ENCODE measurements around the gene FBXW7.
"Not testable (repeated sequence)": the region's sequence is repeated elsewhere in the genome, so short reads cannot be mapped to it uniquely, and the experiment has no call there.

The FBXW7 gene

GRCh38 chr4:152535903-152536544, at the start of gene FBXW7:
TSS of gene FBXW7 (minus strand) at chr4:152536092. CDS start at chr4:152411803, 124,289 bp downstream.
- peak; percentile 87 for DNase-seq

GRCh38 chr4:152585023-152585441, 49.1 kb upstream of the FBXW7 start:
- DNase-seq: no peak

- DNase-seq: no peak
Measured at GRCh38 chr4:152581536-152582160, 45.8 kb upstream of the FBXW7 start.

- DNase-seq: no peak
Measured at GRCh38 chr4:152579916-152580315, 44.0 kb upstream of the FBXW7 start.

DNA sequence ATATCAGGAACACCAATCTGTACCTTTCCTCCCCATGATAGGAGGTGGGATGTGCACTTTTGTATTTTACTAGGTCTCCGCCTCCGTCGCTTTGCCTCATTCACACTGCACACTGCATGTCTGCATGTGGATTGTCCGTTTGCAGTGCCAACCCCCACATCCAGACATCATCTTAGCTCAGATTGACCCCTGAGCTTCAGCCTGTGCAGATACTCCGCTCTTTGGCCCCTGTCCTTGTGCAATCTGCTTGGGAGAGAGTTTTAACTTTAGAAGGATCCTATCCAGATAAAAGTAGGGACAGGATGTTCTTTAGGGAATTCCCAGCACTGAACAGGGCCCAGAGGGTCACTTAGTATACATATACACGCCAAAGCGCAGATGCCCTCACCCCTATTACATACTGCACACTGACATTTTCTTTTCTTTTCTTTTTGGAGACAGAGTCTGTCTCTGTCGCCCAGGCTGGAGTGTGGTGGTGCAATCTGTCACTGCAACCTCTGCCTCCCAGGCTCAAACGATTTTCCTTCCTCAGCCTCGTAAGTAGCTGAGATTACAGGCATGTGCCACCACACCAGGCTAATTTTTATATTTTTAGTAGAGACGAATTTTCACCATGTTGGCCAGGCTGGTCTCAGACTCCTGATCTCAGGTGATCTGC, 43.3 kb upstream of the FBXW7 start:
- no peak for DNase-seq

DNA sequence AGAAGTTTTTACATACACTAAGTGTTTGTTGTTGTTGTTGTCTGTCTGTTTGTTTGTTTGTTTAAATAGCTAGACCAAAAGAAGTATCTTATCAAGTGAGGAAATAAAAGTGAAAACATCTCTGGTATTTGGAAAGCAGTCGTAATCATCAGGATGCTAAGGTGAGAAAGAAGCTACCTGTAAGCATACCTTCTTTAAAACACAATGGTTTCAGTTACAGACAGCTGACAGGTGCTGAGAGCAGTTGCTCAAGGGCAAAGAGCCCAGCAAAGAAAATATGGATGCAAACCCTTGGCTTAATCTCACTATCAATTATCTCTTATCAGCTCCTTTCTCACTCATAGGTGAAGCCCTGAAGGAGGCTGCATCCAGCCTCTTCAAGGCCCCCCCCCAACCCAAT, 42.8 kb upstream of the FBXW7 start:
- DNase-seq: no peak

- DNase-seq: peak; percentile 15
Measured at GRCh38 chr4:152577708-152578396, 42.0 kb upstream of the FBXW7 start.

GRCh38 chr4:152575533-152575932, 39.6 kb upstream of the FBXW7 start:
- DNase-seq: no peak

GRCh38 chr4:152573861-152574260, 38.0 kb upstream of the FBXW7 start:
- no peak for DNase-seq

GRCh38 chr4:152572417-152573086, 36.7 kb upstream of the FBXW7 start:
- DNase-seq: no peak

GRCh38 chr4:152571770-152572169, 35.9 kb upstream of the FBXW7 start:
- no peak for DNase-seq

DNA sequence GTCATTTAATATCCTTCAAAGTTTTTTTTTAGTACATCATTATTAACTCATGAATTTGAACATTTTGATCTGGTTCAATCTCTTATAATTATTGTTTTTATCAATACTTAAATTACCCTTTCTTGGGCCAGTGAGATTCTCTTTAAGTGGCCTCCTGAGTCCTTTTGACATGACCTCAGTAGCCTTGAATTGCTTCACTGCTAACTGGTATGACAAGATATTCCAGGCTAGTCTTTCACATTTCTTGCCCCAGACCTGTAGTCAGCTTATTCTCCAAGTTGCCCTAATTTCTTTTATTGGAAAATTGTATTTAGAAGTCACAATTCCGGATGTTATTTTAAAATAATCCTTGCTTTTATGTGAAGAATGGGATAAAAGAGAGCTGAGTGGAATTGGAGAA, 35.4 kb upstream of the FBXW7 start:
- no peak for DNase-seq

- DNase-seq: no peak
Measured at GRCh38 chr4:152565333-152565732, 29.4 kb upstream of the FBXW7 start.

DNA sequence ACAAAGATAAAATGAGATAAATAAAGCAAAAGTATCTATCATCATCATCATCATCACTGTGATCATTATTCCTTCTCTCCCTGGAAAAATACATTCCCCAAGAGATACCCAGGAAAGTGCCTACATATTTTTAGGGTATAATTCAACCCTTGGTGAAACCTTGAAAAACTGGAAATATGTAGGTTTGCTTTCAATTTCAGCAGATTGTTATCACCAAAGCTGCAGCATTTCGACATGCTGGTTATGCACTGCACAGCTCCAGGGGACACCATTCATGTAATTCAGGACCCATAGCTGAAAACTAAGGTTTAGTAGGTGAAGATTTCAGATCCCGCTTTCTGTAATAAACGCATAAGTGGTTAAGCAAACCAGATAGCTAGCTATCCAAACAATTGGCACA, 28.4 kb upstream of the FBXW7 start:
- DNase-seq: no peak

DNA sequence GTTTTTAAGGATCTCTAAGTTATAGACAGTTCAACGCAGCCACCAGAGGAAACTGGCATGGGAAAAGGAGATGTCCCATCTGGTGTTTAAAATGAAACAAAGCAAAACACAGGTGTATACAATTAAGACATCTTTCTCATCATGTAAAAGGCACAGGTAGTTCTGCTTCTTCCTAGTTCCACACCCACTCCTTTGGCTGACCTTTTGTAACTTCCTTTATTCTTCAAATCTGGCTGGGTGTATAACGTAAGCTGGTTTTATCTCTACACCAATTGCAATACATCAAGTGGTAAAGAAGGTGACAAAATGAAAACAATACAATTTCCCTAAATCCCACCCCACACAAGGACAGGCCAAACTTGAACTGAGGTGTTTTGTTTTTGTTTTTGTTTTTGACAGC, 27.3 kb upstream of the FBXW7 start:
- no peak for DNase-seq

DNA sequence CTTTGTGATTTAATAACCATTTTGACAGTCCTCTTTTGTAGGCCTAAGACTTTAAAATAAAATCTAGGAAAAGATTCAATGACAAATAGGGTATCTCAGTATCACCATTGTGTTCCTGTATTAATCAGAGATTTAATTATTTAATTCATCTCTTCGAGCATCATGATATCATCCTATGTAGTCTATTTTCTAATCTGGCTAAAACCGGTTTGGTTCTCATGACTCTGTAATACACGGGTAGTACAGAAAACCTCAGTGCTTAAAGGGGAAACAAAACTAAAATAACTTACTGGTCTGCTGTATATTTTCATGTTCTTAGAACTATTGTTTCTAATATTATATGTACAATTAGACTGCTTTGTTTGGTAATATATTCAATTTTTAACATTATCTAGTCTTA, 23.7 kb upstream of the FBXW7 start:
- DNase-seq: no peak

DNA sequence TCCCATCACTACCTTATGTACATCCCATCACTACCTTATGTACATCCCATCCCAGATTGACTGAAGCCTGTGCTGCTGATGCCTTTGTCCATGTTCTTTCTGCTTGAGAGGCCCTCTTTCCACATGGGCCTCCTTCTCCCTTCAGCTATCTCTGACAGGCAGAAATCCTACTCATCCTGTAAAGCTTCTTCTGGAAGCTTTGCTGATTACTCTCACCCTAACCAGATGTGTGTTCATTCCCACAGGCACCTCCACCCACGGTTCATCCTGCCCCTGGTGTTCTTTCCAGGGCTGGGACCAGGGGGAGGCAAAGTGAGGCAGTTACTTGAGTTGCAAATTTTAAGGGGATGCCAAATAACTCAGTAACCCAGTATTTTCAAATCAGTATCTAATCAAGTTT, 22.5 kb upstream of the FBXW7 start:
- no peak for DNase-seq

DNA sequence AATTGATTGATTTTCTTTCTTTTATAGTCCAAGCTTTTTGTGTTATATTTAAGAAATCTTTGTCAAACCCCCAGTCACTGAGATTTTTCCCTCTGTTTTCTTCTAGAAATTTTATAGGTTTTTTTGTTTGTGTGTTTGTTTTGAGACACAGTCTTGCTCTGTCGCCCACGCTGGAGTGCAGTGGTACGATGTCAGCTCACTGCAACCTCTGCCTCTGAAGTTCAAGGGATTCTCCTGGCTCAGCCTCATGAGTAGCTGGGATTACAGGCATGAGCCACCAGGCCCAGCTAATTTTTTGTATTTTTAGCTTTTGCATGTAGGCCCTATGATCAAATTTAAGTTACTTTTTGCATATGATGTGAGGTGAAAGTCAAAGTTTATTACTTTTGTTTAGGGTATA, 20.9 kb upstream of the FBXW7 start:
- DNase-seq: no peak

GRCh38 chr4:152556283-152556682, 20.4 kb upstream of the FBXW7 start:
- no peak for DNase-seq

DNA sequence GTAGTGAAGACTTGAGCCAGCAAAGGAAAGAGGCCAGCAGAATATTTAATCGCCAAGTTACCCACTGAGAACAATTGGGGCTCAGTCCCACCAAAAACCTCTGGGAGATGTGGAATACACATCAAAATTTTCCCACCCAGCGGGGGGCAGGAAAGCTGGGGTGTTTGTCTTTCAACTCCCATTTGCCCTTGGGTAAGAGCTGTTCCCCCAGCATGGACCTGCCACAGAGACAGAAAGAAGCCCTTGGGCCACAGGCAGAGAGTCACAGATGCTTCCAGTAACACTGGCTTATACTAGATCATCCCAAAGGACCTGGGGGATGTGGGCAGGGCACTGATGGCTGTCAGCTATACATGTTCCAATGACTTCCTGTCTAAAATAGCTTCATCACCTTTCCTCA, 18.9 kb upstream of the FBXW7 start:
- DNase-seq: no peak

DNA sequence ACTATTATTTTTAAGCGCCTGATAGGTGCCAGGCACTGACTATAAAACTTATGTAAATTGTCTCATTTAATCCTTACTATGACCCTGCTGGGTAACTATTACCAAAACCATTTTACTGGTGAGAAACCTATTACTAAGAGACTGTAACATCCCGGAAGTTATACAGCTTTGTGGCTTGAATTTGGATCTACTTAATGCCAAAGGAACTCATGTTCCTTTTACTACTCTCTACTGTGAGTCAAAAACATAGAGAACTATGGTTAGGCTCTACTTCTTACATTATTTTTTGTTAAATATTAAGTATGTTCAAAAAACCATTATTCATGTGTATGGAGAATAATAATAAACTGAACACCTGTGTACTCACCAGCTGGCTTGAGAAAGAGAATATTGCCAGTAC, 14.8 kb upstream of the FBXW7 start:
- not testable (repeated sequence) for DNase-seq

- DNase-seq: no peak
Measured at GRCh38 chr4:152545088-152545487, 9.2 kb upstream of the FBXW7 start.

DNA sequence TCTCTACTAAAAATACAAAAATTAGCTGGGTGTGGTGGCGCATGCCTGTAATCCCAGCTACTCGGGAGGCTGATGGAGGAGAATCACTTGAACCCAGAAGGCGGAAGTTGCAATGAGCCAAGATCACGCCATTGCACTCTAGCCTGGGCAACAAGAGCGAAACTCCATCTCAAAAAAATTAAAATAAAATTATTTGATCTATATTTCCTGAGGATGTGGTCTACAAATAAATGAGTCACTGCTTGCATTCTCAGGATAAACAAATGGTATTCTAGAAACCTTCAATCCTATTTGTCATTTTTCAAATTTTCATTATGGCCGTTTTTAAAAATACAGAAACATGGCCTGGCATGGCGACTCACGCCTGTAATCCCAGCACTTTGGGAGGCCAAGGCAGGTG, 8.6 kb upstream of the FBXW7 start:
- not testable (repeated sequence) for DNase-seq
